ENCODE results near the gene LIN28B. TPM values are rescaled to one million over a fixed set of nuclear protein-coding genes. Genes with fewer than 3 reads are reported as not detected.
"Not testable (repeated sequence)": the region's sequence is repeated elsewhere in the genome, so short reads cannot be mapped to it uniquely, and the experiment has no call there.

The LIN28B gene
- total RNA-seq, 1 donor from 2014 or later, result not detected

- no peak overlapping the region for H3K4me3 ChIP-seq (ENCODE audit: low read depth, low read length)
- no peak for DNase-seq (ENCODE audit: low read depth)
- no peak for TF ChIP-seq CTCF (conservative IDR thresholded peaks at IDR 0.05; ENCODE audit: low read depth, low read length)
Observed at GRCh38 chr6:104995989-104996617, 39.2 kb downstream of the LIN28B start.

GRCh38 chr6:105001063-105001462 is 44.2 kb downstream of the LIN28B start:
- no peak overlapping the region for H3K4me3 ChIP-seq (ENCODE audit: low read depth, low read length)
- TF ChIP-seq CTCF (conservative IDR thresholded peaks at IDR 0.05; ENCODE audit: low read depth, low read length), result no peak
- no peak for DNase-seq (ENCODE audit: low read depth)

GRCh38 chr6:105001906-105002305 is 45.0 kb downstream of the LIN28B start:
- no peak for TF ChIP-seq CTCF (conservative IDR thresholded peaks at IDR 0.05; ENCODE audit: low read depth, low read length)
- no peak for DNase-seq (ENCODE audit: low read depth)
- no peak overlapping the region for H3K4me3 ChIP-seq (ENCODE audit: low read depth, low read length)

GRCh38 chr6:105005451-105005850 is 48.5 kb downstream of the LIN28B start:
- no peak for TF ChIP-seq CTCF (conservative IDR thresholded peaks at IDR 0.05; ENCODE audit: low read depth, low read length)
- no peak overlapping the region for H3K4me3 ChIP-seq (ENCODE audit: low read depth, low read length)
- no peak for DNase-seq (ENCODE audit: low read depth)

GRCh38 chr6:105013459-105013858 is 56.6 kb downstream of the LIN28B start:
- not testable (repeated sequence) for H3K4me3 ChIP-seq (ENCODE audit: low read depth, low read length); DNase-seq (ENCODE audit: low read depth)

GRCh38 chr6:105014448-105014847 is 57.5 kb downstream of the LIN28B start:
- no peak overlapping the region for H3K4me3 ChIP-seq (ENCODE audit: low read depth, low read length)
- DNase-seq (ENCODE audit: low read depth), result no peak
- TF ChIP-seq CTCF (conservative IDR thresholded peaks at IDR 0.05; ENCODE audit: low read depth, low read length), result no peak

GRCh38 chr6:105014954-105015353 is 58.0 kb downstream of the LIN28B start:
- no peak for DNase-seq (ENCODE audit: low read depth)
- no peak for TF ChIP-seq CTCF (conservative IDR thresholded peaks at IDR 0.05; ENCODE audit: low read depth, low read length)
- no peak overlapping the region for H3K4me3 ChIP-seq (ENCODE audit: low read depth, low read length)

Measured in epithelial cell of proximal tubule (primary cell).